NCI-H524 treated with DMSO at 0.1 percent for 48 hours (cell line): ENCODE data around the gene YES1.
"Not testable (repeated sequence)": the region's sequence is repeated elsewhere in the genome, so short reads cannot be mapped to it uniquely, and the experiment has no call there.

Experiments
- DNase-seq: peaks from one replicate; lab custom pipeline; 2025; lab: John Stamatoyannopoulos, UW

The YES1 gene

DNA sequence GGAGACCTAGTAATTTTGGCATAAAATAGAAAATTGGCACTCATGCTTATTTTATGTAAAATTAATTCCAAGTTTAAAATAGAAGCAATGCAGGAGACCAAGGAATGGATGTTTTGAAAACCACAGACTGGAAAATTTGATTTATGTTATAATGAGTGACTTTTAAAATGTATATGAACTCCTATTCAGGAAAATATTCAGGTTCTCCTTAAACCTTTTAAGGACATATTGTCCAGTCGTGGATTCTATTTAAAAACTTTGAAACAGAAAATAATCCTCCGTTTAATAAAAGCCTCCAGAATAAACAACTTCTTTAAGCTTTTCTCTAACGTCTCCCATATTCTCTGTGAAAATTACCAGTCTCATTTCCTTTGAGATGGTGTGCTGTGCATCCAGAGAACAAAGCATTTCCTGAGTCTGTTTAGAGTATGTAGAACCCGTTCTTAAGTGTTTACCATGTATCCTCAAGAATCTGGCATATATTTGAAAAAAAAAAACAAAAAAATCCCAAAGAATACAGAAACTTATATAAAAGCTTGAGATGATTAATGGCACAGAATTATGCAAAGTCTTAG lies 8.6 kb upstream of the YES1 start:
- DNase-seq, result no peak

DNA sequence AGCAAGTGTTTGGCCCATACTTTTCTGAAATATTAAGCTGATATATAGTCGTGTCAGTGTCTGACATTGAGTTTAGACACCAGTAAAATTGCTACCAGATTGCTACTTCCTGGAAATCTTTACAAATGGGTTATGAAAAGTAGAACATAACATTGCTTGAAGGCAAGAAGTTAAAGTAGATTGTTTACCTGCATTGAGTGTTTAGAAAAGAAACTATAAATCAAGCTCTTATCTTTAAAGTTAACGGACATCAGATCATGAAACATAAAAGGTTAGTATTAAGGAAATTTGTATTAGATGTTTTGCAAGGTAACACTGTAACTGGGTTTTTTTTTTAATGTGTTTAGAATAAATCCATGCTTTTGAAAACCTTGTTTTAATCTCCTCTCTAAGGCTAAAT lies 4.8 kb upstream of the YES1 start:
- no peak for DNase-seq

DNA sequence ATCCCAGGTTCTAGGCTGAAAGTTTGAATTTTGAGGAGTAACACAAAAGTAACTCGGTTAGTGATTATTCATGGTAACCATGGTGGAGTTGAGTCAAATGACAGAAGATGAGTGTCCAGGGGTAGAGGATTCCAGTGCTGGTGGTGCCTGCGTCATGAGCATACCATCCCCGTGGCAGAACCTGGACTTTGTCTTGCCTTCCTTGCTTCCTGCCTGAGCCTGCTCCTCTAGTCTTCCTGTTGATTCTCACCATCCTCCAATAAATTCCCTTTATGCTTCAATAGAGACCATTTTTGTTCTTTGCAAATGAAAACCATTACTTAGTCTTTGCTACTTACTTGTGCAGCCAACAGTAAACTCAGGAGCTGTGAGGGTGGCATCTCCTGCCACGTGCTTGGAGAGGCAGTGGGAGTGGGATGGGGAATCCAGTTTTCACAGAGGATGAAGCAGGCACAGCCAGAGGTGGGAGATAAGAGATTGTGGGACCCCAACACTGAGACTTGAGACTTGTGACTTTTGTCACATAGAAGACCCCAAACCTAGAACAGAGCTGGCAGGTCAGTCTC lies 4.1 kb upstream of the YES1 start:
- DNase-seq, result no peak

DNA sequence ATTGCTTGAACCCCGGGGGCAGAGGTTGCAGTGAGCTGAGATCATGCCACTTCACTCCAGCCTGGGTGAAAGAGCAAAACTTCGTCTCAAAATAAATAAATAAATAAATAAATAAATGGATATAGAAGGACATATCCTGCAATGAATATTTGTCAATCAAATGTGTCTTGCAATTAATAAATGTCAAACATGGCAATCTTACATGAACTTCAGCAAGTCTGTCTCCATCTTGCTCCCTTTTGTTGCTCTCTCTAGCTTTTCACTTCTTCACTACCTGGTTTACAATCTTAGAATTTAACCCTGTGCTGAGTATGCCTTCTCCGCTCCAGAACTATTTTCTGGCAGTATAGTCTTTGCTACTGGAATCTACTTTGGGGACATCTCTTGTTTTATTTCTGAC lies 3.3 kb upstream of the YES1 start:
- DNase-seq, result no peak

GRCh38 chr18:814300-815084 lies 2.5 kb upstream of the YES1 start:
- no peak for DNase-seq

GRCh38 chr18:813172-814071 lies 1.4 kb upstream of the YES1 start:
- no peak for DNase-seq

GRCh38 chr18:812376-813171 lies 532 bp upstream of the YES1 start:
- no peak for DNase-seq

- no peak for DNase-seq
Observed at GRCh38 chr18:811182-811891, 705 bp downstream of the YES1 start.

- DNase-seq, result no peak
Observed at GRCh38 chr18:809985-810642, 1.9 kb downstream of the YES1 start.

DNA sequence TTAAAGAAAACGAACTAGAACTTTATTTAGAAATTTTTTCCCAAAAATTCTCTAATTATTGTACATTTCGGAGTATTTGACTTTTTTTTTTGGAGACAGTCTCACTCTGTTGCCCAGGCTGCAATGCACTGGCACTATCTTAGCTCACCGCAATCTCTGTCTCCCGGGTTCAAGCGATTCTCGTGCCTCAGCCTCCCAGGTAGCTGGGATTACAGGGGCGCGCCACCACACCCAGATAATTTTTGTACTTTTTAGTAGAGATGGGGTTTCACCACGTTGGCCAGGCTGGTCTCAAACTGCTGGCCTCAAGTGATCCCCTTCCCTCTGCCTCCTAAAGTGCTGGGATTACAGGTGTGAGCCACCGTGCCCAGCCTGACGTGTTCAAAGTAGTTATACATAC lies 2.8 kb downstream of the YES1 start:
- DNase-seq, result not testable (repeated sequence)

GRCh38 chr18:808502-808901 lies 3.5 kb downstream of the YES1 start:
- no peak for DNase-seq

DNA sequence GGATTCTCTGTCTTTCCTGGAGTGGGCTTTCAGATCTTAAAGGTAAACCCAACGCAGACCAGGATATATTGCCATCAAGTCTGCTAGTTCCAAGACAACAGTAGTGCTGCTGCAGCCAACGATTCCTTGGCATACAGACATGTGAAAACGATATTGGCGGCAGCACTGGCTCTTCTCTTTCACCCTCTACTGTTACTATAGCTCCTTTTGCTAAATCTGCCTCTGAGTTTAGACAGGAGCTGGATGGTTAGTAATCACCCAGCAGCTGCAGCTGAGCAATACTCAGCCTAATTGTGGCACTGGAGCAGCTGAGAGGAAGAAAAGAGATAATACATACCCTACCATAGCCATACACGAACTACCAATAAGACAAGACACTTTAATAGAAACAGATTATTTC lies 4.0 kb downstream of the YES1 start:
- no peak for DNase-seq

DNA sequence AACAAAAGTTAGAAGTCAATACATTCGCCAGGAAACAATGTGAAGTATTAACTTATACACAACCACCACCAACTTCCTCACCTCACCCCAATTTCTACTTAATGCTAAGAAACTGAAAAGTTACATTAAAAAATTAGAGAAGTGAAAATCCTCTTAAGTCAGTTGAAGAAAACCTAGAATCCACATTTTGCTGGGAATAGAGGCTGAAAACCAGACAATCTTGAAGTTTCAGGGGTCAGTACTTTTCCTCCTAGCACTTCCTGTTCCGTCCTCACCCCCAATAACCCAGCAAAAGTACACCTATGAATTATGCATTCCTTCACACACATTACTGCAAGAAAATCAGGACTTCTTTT lies 6.3 kb downstream of the YES1 start:
- DNase-seq, result no peak

- DNase-seq, result no peak
Observed at GRCh38 chr18:805008-805754, 6.9 kb downstream of the YES1 start.

DNA sequence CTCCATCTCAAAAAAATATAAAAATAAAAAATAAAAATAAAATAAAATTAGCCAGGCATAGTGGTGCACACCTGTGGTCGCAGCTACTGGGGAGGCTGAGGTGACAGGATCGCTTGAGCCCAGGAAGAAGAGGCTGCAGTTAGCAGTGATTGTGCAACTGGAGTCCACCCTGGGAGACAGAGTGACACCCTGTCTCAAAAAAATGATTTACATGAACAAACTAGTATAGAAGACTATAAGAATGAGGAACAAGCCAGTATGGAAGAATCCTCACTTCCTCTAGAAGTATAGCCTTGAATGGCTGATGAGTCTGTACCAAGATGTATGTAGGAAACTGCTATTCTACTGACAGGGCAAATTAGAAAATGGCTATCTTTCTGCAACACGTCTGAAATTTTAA lies 10.9 kb downstream of the YES1 start:
- no peak for DNase-seq

GRCh38 chr18:799943-800342 lies 12.1 kb downstream of the YES1 start:
- DNase-seq, result no peak

DNA sequence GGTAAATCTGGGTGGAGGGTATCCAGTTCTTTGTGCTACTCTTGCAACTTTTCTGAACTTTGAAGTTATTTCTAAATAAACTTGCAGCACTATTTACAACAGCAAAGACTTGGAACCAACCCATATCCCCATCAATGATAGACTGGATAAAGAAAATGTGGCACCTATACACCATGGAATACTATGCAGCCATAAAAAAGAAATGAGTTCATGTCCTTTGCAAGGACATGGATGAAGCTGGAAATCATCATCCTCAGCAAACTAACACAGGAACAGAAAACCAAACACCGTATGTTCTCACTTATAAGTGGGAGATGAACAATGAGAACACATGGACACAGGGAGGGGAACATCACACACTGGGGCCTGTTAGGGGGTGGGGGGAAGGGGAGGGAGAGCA lies 16.7 kb downstream of the YES1 start:
- DNase-seq, result not testable (repeated sequence)

- no peak for DNase-seq
Observed at GRCh38 chr18:789397-789796, 22.6 kb downstream of the YES1 start.

DNA sequence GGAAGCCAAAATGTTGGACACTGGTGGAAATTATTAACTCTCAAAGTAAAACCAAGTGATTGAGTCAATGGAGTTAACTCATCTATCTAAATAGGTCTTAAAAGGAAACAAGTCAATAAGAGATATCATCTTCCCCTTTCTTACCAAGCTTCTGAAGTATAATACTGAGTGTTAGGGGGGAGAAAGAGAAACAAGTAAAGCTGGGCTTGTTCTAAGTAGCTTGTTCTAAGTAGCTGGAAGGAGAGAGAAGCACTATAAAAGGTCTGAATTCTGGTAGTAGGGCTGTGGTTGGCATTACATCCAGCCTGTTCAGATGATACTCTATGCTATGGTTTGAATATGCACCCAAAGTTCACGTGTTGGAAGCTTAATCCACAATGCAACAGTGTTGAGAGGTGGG lies 26.8 kb downstream of the YES1 start:
- DNase-seq, result no peak
